ENCODE results near the gene LRRC3.
A peak's percentile ranks its signal among the peaks of the same experiment; 100 is the strongest.

The LRRC3 gene

GRCh38 chr21:44445145-44445812 is 10.0 kb upstream of the LRRC3 start:
- Histone ChIP-seq H2BK5ac (ENCODE audit: low read depth, low read length, poor library complexity, severe bottlenecking) (no peak overlapping the region), H4K8ac (ENCODE audit: low read length) (no peak overlapping the region), H3K4me1 (ENCODE audit: control insufficient read depth, insufficient read depth, low read depth, low read length) (peaks cover 2% of the 10 kb centered on the region), H3K4ac (ENCODE audit: low read depth in 1 of 2, low read length in 2 of 2) (no peak overlapping the region), H3K9ac (ENCODE audit: low read length) (no peak overlapping the region), H3K36me3 (ENCODE audit: control insufficient read depth in 1 of 2, insufficient read depth in 2 of 2, low read depth in 1 of 2, low read length in 2 of 2) (no peaks in the 10 kb centered on the region), H3K27ac (ENCODE audit: low read length, poor library complexity, severe bottlenecking) (no peak overlapping the region), H4K91ac (ENCODE audit: low read length) (no peak overlapping the region), H3K4me2 (ENCODE audit: low read length, poor library complexity, severe bottlenecking) (no peak overlapping the region), H2BK15ac (ENCODE audit: low read depth, poor library complexity, severe bottlenecking) (no peak overlapping the region), H2AFZ (ENCODE audit: low read depth, low read length) (no peak overlapping the region), H2BK12ac (ENCODE audit: low read length in 2 of 2) (no peak overlapping the region), H2AK5ac (ENCODE audit: low read length, severe bottlenecking) (no peak overlapping the region), H3K9me3 (ENCODE audit: control insufficient read depth, low read length) (no peaks in the 10 kb centered on the region), H3K4me3 (ENCODE audit: insufficient read depth in 1 of 2, low read depth in 1 of 2, low read length in 2 of 2) (no peak overlapping the region), H3K14ac (ENCODE audit: low read length in 2 of 2) (no peak overlapping the region), H3K23ac (ENCODE audit: low read length in 2 of 2) (no peak overlapping the region), H3K79me1 (replicated peaks; ENCODE audit: low read length, poor library complexity, severe bottlenecking) (no peaks in the 10 kb centered on the region), H3K18ac (ENCODE audit: low read depth in 1 of 2, low read length in 2 of 2) (no peak overlapping the region), H3K27me3 (ENCODE audit: control insufficient read depth in 1 of 2, insufficient read depth in 1 of 2, low read length in 2 of 2) (peaks cover 4 to 67% of the 10 kb centered on the region in 2 experiments), H2BK120ac (ENCODE audit: low read depth, low read length) (no peak overlapping the region)
- WGBS, result 70% methylated on average over 14 of the region's 19 CpGs
- DNase-seq, result no peak

GRCh38 chr21:44448651-44449131 is 6.6 kb upstream of the LRRC3 start:
- no peak overlapping the region for H3K27ac ChIP-seq (ENCODE audit: low read length, poor library complexity, severe bottlenecking)
- no peak overlapping the region for H4K91ac ChIP-seq (ENCODE audit: low read length)
- H3K27me3 ChIP-seq (ENCODE audit: control insufficient read depth in 1 of 2, insufficient read depth in 1 of 2, low read length in 2 of 2), result peaks cover 15 to 77% of the 10 kb centered on the region in 2 experiments
- no peak overlapping the region for H3K4ac ChIP-seq (ENCODE audit: low read depth in 1 of 2, low read length in 2 of 2)
- no peaks in the 10 kb centered on the region for H3K79me1 ChIP-seq (replicated peaks; ENCODE audit: low read length, poor library complexity, severe bottlenecking)
- no peak overlapping the region for H3K4me2 ChIP-seq (ENCODE audit: low read length, poor library complexity, severe bottlenecking)
- H3K18ac ChIP-seq (ENCODE audit: low read depth in 1 of 2, low read length in 2 of 2), result no peak overlapping the region
- H2BK12ac ChIP-seq (ENCODE audit: low read length in 2 of 2), result no peak overlapping the region
- no peak overlapping the region for H3K14ac ChIP-seq (ENCODE audit: low read length in 2 of 2)
- no peak overlapping the region for H4K8ac ChIP-seq (ENCODE audit: low read length)
- no peaks in the 10 kb centered on the region for H3K36me3 ChIP-seq (ENCODE audit: control insufficient read depth in 1 of 2, insufficient read depth in 2 of 2, low read depth in 1 of 2, low read length in 2 of 2)
- WGBS, result 79% methylated on average over 12 of the region's 13 CpGs
- no peak overlapping the region for H2BK120ac ChIP-seq (ENCODE audit: low read depth, low read length)
- H2AK5ac ChIP-seq (ENCODE audit: low read length, severe bottlenecking), result no peak overlapping the region
- no peak overlapping the region for H3K23ac ChIP-seq (ENCODE audit: low read length in 2 of 2)
- H3K9me3 ChIP-seq (ENCODE audit: control insufficient read depth, low read length), result peaks cover 7% of the 10 kb centered on the region
- no peak for DNase-seq
- no peak overlapping the region for H2BK15ac ChIP-seq (ENCODE audit: low read depth, poor library complexity, severe bottlenecking)
- H3K9ac ChIP-seq (ENCODE audit: low read length), result no peak overlapping the region
- no peak overlapping the region for H3K4me3 ChIP-seq (ENCODE audit: insufficient read depth in 1 of 2, low read depth in 1 of 2, low read length in 2 of 2)
- no peak overlapping the region for H2AFZ ChIP-seq (ENCODE audit: low read depth, low read length)
- H2BK5ac ChIP-seq (ENCODE audit: low read depth, low read length, poor library complexity, severe bottlenecking), result no peak overlapping the region
- H3K4me1 ChIP-seq (ENCODE audit: control insufficient read depth, insufficient read depth, low read depth, low read length), result peaks cover 2% of the 10 kb centered on the region

- 80% methylated on average over 28 of the region's 28 CpGs for whole genome bisulfite sequencing
- no peak overlapping the region for H3K4me2 ChIP-seq (ENCODE audit: low read length, poor library complexity, severe bottlenecking)
- H3K27ac ChIP-seq (ENCODE audit: low read length, poor library complexity, severe bottlenecking), result no peak overlapping the region
- H2AFZ ChIP-seq (ENCODE audit: low read depth, low read length), result no peak overlapping the region
- H3K18ac ChIP-seq (ENCODE audit: low read depth in 1 of 2, low read length in 2 of 2), result no peak overlapping the region
- no peak overlapping the region for H3K4ac ChIP-seq (ENCODE audit: low read depth in 1 of 2, low read length in 2 of 2)
- no peaks in the 10 kb centered on the region for H3K36me3 ChIP-seq (ENCODE audit: control insufficient read depth in 1 of 2, insufficient read depth in 2 of 2, low read depth in 1 of 2, low read length in 2 of 2)
- no peak overlapping the region for H2BK15ac ChIP-seq (ENCODE audit: low read depth, poor library complexity, severe bottlenecking)
- no peak overlapping the region for H3K23ac ChIP-seq (ENCODE audit: low read length in 2 of 2)
- H4K91ac ChIP-seq (ENCODE audit: low read length), result no peak overlapping the region
- peaks cover 2% of the 10 kb centered on the region for H3K4me1 ChIP-seq (ENCODE audit: control insufficient read depth, insufficient read depth, low read depth, low read length)
- no peak overlapping the region for H2BK5ac ChIP-seq (ENCODE audit: low read depth, low read length, poor library complexity, severe bottlenecking)
- no peak overlapping the region for H2AK5ac ChIP-seq (ENCODE audit: low read length, severe bottlenecking)
- no peak for DNase-seq
- peaks cover 7% of the 10 kb centered on the region for H3K9me3 ChIP-seq (ENCODE audit: control insufficient read depth, low read length)
- H3K27me3 ChIP-seq (ENCODE audit: control insufficient read depth in 1 of 2, insufficient read depth in 1 of 2, low read length in 2 of 2), result peaks cover 22 to 72% of the 10 kb centered on the region in 2 experiments
- H2BK120ac ChIP-seq (ENCODE audit: low read depth, low read length), result no peak overlapping the region
- H3K4me3 ChIP-seq (ENCODE audit: insufficient read depth in 1 of 2, low read depth in 1 of 2, low read length in 2 of 2), result no peak overlapping the region
- no peak overlapping the region for H4K8ac ChIP-seq (ENCODE audit: low read length)
- no peaks in the 10 kb centered on the region for H3K79me1 ChIP-seq (replicated peaks; ENCODE audit: low read length, poor library complexity, severe bottlenecking)
- no peak overlapping the region for H3K14ac ChIP-seq (ENCODE audit: low read length in 2 of 2)
- no peak overlapping the region for H2BK12ac ChIP-seq (ENCODE audit: low read length in 2 of 2)
- no peak overlapping the region for H3K9ac ChIP-seq (ENCODE audit: low read length)
These were observed 5.6 kb upstream of the LRRC3 start for GRCh38 chr21:44449473-44450363.

GRCh38 chr21:44450402-44450801 is 4.9 kb upstream of the LRRC3 start:
- H3K4me2 ChIP-seq (ENCODE audit: low read length, poor library complexity, severe bottlenecking), result no peak overlapping the region
- no peak overlapping the region for H2BK5ac ChIP-seq (ENCODE audit: low read depth, low read length, poor library complexity, severe bottlenecking)
- H3K9ac ChIP-seq (ENCODE audit: low read length), result no peak overlapping the region
- H3K18ac ChIP-seq (ENCODE audit: low read depth in 1 of 2, low read length in 2 of 2), result no peak overlapping the region
- no peaks in the 10 kb centered on the region for H3K36me3 ChIP-seq (ENCODE audit: control insufficient read depth in 1 of 2, insufficient read depth in 2 of 2, low read depth in 1 of 2, low read length in 2 of 2)
- no peak overlapping the region for H2BK15ac ChIP-seq (ENCODE audit: low read depth, poor library complexity, severe bottlenecking)
- no peak overlapping the region for H2AFZ ChIP-seq (ENCODE audit: low read depth, low read length)
- 79% methylated on average over 14 of the region's 14 CpGs for WGBS
- H2AK5ac ChIP-seq (ENCODE audit: low read length, severe bottlenecking), result no peak overlapping the region
- peak overlapping the region; percentile 34 for H4K91ac ChIP-seq (ENCODE audit: low read length)
- H3K23ac ChIP-seq (ENCODE audit: low read length in 2 of 2), result no peak overlapping the region
- H3K4me1 ChIP-seq (ENCODE audit: control insufficient read depth, insufficient read depth, low read depth, low read length), result peaks cover 4% of the 10 kb centered on the region
- no peak overlapping the region for H3K4me3 ChIP-seq (ENCODE audit: insufficient read depth in 1 of 2, low read depth in 1 of 2, low read length in 2 of 2)
- no peak overlapping the region for H3K27ac ChIP-seq (ENCODE audit: low read length, poor library complexity, severe bottlenecking)
- H3K79me1 ChIP-seq (replicated peaks; ENCODE audit: low read length, poor library complexity, severe bottlenecking), result no peaks in the 10 kb centered on the region
- peaks cover 7% of the 10 kb centered on the region for H3K9me3 ChIP-seq (ENCODE audit: control insufficient read depth, low read length)
- H3K4ac ChIP-seq (ENCODE audit: low read depth in 1 of 2, low read length in 2 of 2), result no peak overlapping the region
- no peak overlapping the region for H2BK12ac ChIP-seq (ENCODE audit: low read length in 2 of 2)
- H2BK120ac ChIP-seq (ENCODE audit: low read depth, low read length), result no peak overlapping the region
- no peak overlapping the region for H4K8ac ChIP-seq (ENCODE audit: low read length)
- peaks cover 24 to 67% of the 10 kb centered on the region in 2 experiments for H3K27me3 ChIP-seq (ENCODE audit: control insufficient read depth in 1 of 2, insufficient read depth in 1 of 2, low read length in 2 of 2)
- DNase-seq, result no peak
- H3K14ac ChIP-seq (ENCODE audit: low read length in 2 of 2), result no peak overlapping the region
